Natural killer cell (primary cell): ENCODE data around the gene MRPS5. TPM values are rescaled to one million over a fixed set of nuclear protein-coding genes. Genes with fewer than 3 reads are reported as not detected.
A peak's percentile ranks its signal among the peaks of the same experiment; 100 is the strongest.

Source experiments
- ATAC-seq, 3 donors: fragments of 150-1000 bp in 2 of 3; fragments of 200-7000 bp in 1 of 3; cut with Tn5 transposase; 1 replicate in 1 of 3; 2 replicates in 2 of 3; pipeline ENCODE4 v1.10.0; 2021; ENCODE audit warnings: mild to moderate bottlenecking in 2 of 3, moderate library complexity in 2 of 3
- DNase-seq, 2 donors: peaks; one replicate each; pipeline versions ENCODE4 v3.0.0 to v3.0.0-alpha.2; 2013 to 2021; ENCODE audit warnings: mixed read lengths in 1 of 2
- H3K27ac ChIP-seq: one replicate; pipeline ENCODE4 v1.5.1; 2013; ENCODE audit warnings: mild to moderate bottlenecking, low read length
- H3K27me3 ChIP-seq: one replicate; pipeline ENCODE4 v1.6.1; 2013; ENCODE audit warnings: low read length; ENCODE audit not compliant: control insufficient read depth, insufficient read depth
- H3K36me3 ChIP-seq: one replicate; pipeline ENCODE4 v1.6.1; 2013; ENCODE audit warnings: low read length; ENCODE audit not compliant: control insufficient read depth, insufficient read depth
- H3K4me1 ChIP-seq: one replicate; pipeline ENCODE4 v1.6.1; 2013; ENCODE audit warnings: low read length; ENCODE audit not compliant: control insufficient read depth, insufficient read depth
- H3K4me3 ChIP-seq: one replicate; pipeline ENCODE4 v1.5.1; 2013; ENCODE audit warnings: low read length
- H3K9me3 ChIP-seq: one replicate; pipeline ENCODE4 v1.6.1; 2013; ENCODE audit warnings: low read length; ENCODE audit not compliant: control insufficient read depth, insufficient read depth
- H3K27ac Mint-ChIP-seq, 2 donors: one replicate each; pipeline ENCODE4 v1.8.0; 2022; ENCODE audit warnings: mild to moderate bottlenecking in 2 of 2, mixed read lengths in 2 of 2, moderate library complexity in 1 of 2
- H3K27me3 Mint-ChIP-seq, 2 donors: one replicate each; pipeline ENCODE4 v1.8.0; 2022; ENCODE audit warnings: low read depth in 2 of 2, mixed read lengths in 2 of 2
- H3K36me3 Mint-ChIP-seq: one replicate; pipeline ENCODE4 v1.8.0; 2022; ENCODE audit warnings: mixed read lengths
- H3K4me1 Mint-ChIP-seq, 2 donors: one replicate each; pipeline ENCODE4 v1.8.0; 2022; ENCODE audit warnings: mixed read lengths in 2 of 2
- H3K4me3 Mint-ChIP-seq: one replicate; pipeline ENCODE4 v1.8.0; 2022; ENCODE audit warnings: mild to moderate bottlenecking, moderate library complexity, mixed read lengths
- H3K9me3 Mint-ChIP-seq, 2 donors: one replicate each; pipeline ENCODE4 v1.8.0; 2022; ENCODE audit warnings: mixed read lengths in 2 of 2
- WGBS: methylation state at CpG from one replicate; pipeline ENCODE4 v1.1.7; 2013; ENCODE audit warnings: missing lambda C conversion rate; ENCODE audit not compliant: insufficient coverage; 5-methylcytosine and 5-hydroxymethylcytosine counted together
- intact Hi-C: fragments of 100-400 bp; cut with micrococcal nuclease; formaldehyde crosslinking; loops from one replicate; pipeline ENCODE4 v1.14.2; 2022
- total RNA-seq, 4 donors: library from RNA; stranded (reverse); fragments of 120-200 nt in 1 of 4; gene quantifications; one replicate each; pipeline versions ENCODE4 v1.2.3 to v1.2.4, GENCODE V29; 2013 to 2022
- TF ChIP-seq, protein P1 (sequence below): fragments of 200-600 bp; IDR thresholded peaks from one replicate; pipeline ENCODE4 v1.8.0; 2022; ENCODE audit warnings: antibody characterized with exemption

The MRPS5 gene
- total RNA-seq, 3 donors from 2014 or later (not counting 1 experiment from before 2014, with no cell fraction given) = 26.4 to 40.0 (median 29.8) TPM

DNA sequence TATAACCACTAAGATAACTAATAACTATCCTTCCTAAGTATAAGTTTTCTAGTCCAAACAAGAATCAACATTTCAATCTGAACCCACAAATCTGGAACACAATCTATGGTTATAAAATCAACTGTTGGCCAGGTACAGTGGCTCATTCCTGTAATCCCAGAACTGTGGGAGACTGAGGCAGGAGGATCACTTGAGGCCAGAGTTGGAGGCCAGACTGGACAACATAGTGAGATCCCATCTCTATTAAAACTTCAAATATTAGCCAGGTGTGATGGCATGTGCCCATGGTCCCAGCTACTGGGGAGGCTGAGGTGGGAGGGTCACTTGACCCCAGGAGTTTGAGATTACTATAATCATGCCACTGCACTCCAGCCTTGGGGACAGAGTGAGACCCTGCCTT, 11.2 kb downstream of the MRPS5 start:
- Histone ChIP-seq H3K4me3 (no peak overlapping the region), H3K4me1 (peaks cover 2% of the 10 kb centered on the region), H3K27me3 (no peaks in the 10 kb centered on the region), H3K36me3 (peaks cover 72% of the 10 kb centered on the region), H3K27ac (no peak overlapping the region), H3K9me3 (no peaks in the 10 kb centered on the region)
- peak overlapping the region in 1 of 2 donors; percentile 29 for H3K27ac Mint-ChIP-seq
- H3K4me1 Mint-ChIP-seq = peaks cover 4 to 6% of the 10 kb centered on the region in 2 donors
- peaks cover 24% of the 10 kb centered on the region for H3K36me3 Mint-ChIP-seq
- H3K9me3 Mint-ChIP-seq = no peaks in the 10 kb centered on the region
- DNase-seq (no peak), ATAC-seq (no peak)
- H3K27me3 Mint-ChIP-seq = no peaks in the 10 kb centered on the region
- TF ChIP-seq, protein P1, sequence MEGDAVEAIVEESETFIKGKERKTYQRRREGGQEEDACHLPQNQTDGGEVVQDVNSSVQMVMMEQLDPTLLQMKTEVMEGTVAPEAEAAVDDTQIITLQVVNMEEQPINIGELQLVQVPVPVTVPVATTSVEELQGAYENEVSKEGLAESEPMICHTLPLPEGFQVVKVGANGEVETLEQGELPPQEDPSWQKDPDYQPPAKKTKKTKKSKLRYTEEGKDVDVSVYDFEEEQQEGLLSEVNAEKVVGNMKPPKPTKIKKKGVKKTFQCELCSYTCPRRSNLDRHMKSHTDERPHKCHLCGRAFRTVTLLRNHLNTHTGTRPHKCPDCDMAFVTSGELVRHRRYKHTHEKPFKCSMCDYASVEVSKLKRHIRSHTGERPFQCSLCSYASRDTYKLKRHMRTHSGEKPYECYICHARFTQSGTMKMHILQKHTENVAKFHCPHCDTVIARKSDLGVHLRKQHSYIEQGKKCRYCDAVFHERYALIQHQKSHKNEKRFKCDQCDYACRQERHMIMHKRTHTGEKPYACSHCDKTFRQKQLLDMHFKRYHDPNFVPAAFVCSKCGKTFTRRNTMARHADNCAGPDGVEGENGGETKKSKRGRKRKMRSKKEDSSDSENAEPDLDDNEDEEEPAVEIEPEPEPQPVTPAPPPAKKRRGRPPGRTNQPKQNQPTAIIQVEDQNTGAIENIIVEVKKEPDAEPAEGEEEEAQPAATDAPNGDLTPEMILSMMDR = no peak
- no peak overlapping the region for H3K4me3 Mint-ChIP-seq
- intact Hi-C loops = no loop called here

DNA sequence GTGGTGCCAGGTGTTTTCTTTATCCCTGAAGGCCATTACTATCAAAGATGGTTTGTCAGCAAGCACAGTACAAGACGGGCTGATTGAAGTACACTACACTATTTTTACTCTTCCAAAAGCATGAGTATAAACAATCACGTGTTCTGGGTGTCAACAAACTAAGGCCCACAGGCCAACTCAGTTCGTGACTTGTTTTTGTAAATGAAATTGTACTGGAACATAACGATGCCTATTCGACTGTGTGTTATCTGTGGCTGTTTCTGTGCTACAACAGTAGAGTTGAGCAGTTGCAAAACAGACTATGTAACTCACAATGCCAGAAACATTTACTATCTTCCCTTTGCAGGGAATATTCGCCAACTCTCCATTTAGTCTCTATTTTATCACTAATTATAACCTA, 12.3 kb downstream of the MRPS5 start:
- Mint-ChIP-seq H3K27ac (no peak overlapping the region), H3K9me3 (no peaks in the 10 kb centered on the region), H3K36me3 (peaks cover 30% of the 10 kb centered on the region), H3K27me3 (no peaks in the 10 kb centered on the region), H3K4me1 (no peaks in the 10 kb centered on the region), H3K4me3 (no peak overlapping the region)
- Histone ChIP-seq H3K4me3 (no peak overlapping the region), H3K27ac (no peak overlapping the region), H3K27me3 (no peaks in the 10 kb centered on the region), H3K36me3 (peaks cover 76% of the 10 kb centered on the region), H3K4me1 (no peaks in the 10 kb centered on the region), H3K9me3 (no peaks in the 10 kb centered on the region)
- intact Hi-C loops = no loop called here
- ATAC-seq (no peak), DNase-seq (no peak)
- 95% methylated on average over 5 of the region's 6 CpGs for WGBS
- TF ChIP-seq, protein P1 = no peak

DNA sequence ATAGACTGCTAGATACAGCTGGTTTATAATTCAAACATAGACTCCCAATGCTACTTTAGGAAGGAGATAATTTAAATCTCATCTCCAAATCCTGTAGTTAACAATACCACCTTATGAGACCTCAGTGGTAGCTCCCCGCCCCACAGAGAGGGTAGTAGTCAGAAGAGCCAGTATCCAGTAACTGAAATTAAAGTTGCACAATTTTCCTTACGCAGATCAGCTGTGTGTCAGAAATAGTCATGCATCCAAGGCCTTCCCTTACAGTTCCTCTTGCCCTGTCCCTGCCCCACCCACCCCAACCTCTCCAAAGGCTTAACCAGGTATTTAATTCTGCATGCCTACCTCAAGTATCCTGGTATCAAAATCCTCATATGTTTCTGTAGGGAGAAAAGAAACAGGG, 15.5 kb downstream of the MRPS5 start:
- TF ChIP-seq, protein P1 = no peak
- intact Hi-C loops = no loop called here

DNA sequence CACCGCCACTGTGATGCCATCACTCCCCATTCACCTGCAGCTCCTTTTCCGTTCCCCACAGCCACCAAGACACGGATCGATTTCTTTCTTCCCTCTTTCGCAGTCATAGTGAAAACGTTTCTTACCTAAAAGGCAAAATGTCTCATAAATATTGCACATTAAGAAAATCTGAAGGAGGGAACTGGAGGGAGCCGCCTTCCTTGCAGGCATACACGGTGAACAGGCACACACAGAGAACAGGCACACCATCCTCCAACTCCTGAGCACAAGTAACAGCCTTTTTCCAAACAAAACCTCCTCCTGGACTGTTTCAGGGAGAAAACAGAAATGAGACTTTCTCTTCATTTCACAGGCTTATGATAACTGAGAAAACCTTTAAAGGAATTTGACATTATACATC, 17.0 kb downstream of the MRPS5 start:
- TF ChIP-seq, protein P1 = no peak
- DNase-seq (no peak), ATAC-seq (no peak)
- H3K27me3 ChIP-seq = no peaks in the 10 kb centered on the region
- H3K27ac ChIP-seq = no peak overlapping the region
- H3K27me3 Mint-ChIP-seq = no peaks in the 10 kb centered on the region
- 98% methylated on average over 8 of the region's 8 CpGs for WGBS
- H3K9me3 Mint-ChIP-seq = no peaks in the 10 kb centered on the region
- no peak overlapping the region for H3K27ac Mint-ChIP-seq
- H3K36me3 ChIP-seq = peaks cover 91% of the 10 kb centered on the region
- intact Hi-C loops = no loop called here
- H3K9me3 ChIP-seq = no peaks in the 10 kb centered on the region
- H3K4me3 Mint-ChIP-seq = no peak overlapping the region
- no peak overlapping the region for H3K4me3 ChIP-seq
- H3K36me3 Mint-ChIP-seq = peaks cover 50% of the 10 kb centered on the region
- peaks cover 0 to 5% of the 10 kb centered on the region in 2 donors for H3K4me1 Mint-ChIP-seq
- no peaks in the 10 kb centered on the region for H3K4me1 ChIP-seq

More for the DNA sequence above, 15.5 kb downstream of the MRPS5 start:
- Histone ChIP-seq H3K9me3 (no peaks in the 10 kb centered on the region), H3K36me3 (peaks cover 88% of the 10 kb centered on the region), H3K27ac (no peak overlapping the region), H3K4me3 (no peak overlapping the region), H3K4me1 (no peaks in the 10 kb centered on the region), H3K27me3 (no peaks in the 10 kb centered on the region)
- 97% methylated on average over 2 of the region's 2 CpGs for WGBS
- H3K4me1 Mint-ChIP-seq = no peaks in the 10 kb centered on the region
- ATAC-seq = no peak
- H3K27me3 Mint-ChIP-seq = no peaks in the 10 kb centered on the region
- H3K36me3 Mint-ChIP-seq = peaks cover 41% of the 10 kb centered on the region
- no peak overlapping the region for H3K4me3 Mint-ChIP-seq
- H3K9me3 Mint-ChIP-seq = no peaks in the 10 kb centered on the region
- H3K27ac Mint-ChIP-seq = peak overlapping the region in 1 of 2 donors; percentile 69
- DNase-seq = no peak
